MCF 10A (cell line): ENCODE measurements around the gene LSMEM2. TPM values are rescaled to one million over a fixed set of nuclear protein-coding genes. Genes with fewer than 3 reads are reported as not detected.

Experiments
- BruUV-seq: library from RNA; stranded (reverse); fragments of 400-500 nt; replicated peaks from 2 replicates; lab custom pipeline; 2021; lab: Mats Ljungman, UMichigan
- CTCF ChIA-PET: fragments of 300-600 bp; sonication (Branson Sonifier 250); formaldehyde crosslinking; extraction: SDS; loops from one replicate; lab custom pipeline; 2021; ENCODE audit warnings: antibody characterized with exemption, inconsistent platforms; lab: Yijun Ruan, JAX
- POLR2A ChIA-PET: fragments of 300-600, 350-650 bp; sonication (Branson Sonifier 250); formaldehyde crosslinking; extraction: SDS; loops from one replicate; lab custom pipeline; 2020; ENCODE audit warnings: antibody characterized with exemption, inconsistent platforms; lab: Yijun Ruan, JAX
- DNase-seq: peaks from one replicate; pipeline ENCODE4 v3.0.0-alpha.2; 2018; ENCODE audit not compliant: unreplicated experiment
- H3K27ac Mint-ChIP-seq: one replicate; pipeline ENCODE4 v1.8.0; 2022; ENCODE audit warnings: mild to moderate bottlenecking, low read depth, mixed read lengths; ENCODE audit not compliant: unreplicated experiment
- H3K27me3 Mint-ChIP-seq: one replicate; pipeline ENCODE4 v1.8.0; 2022; ENCODE audit warnings: mixed read lengths; ENCODE audit not compliant: insufficient read depth, unreplicated experiment
- H3K36me3 Mint-ChIP-seq: one replicate; pipeline ENCODE4 v1.8.0; 2022; ENCODE audit warnings: mild to moderate bottlenecking, moderate library complexity, mixed read lengths; ENCODE audit not compliant: insufficient read depth, unreplicated experiment
- H3K4me1 Mint-ChIP-seq: one replicate; pipeline ENCODE4 v1.8.0; 2022; ENCODE audit warnings: mixed read lengths; ENCODE audit not compliant: insufficient read depth, unreplicated experiment
- H3K4me3 Mint-ChIP-seq: one replicate; pipeline ENCODE4 v1.8.0; 2022; ENCODE audit warnings: mild to moderate bottlenecking, moderate library complexity, mixed read lengths; ENCODE audit not compliant: unreplicated experiment
- H3K9me3 Mint-ChIP-seq: one replicate; pipeline ENCODE4 v1.8.0; 2022; ENCODE audit warnings: mixed read lengths; ENCODE audit not compliant: unreplicated experiment
- CTCF ChIP-seq: fragments of 200-600 bp; IDR thresholded peaks from one replicate; pipeline ENCODE4 v1.8.0; 2022; ENCODE audit warnings: antibody characterized with exemption, mild to moderate bottlenecking; ENCODE audit not compliant: unreplicated experiment
- intact Hi-C: fragments of 100-400 bp; cut with micrococcal nuclease; formaldehyde crosslinking; loops from 2 replicates; pipeline ENCODE4 v1.14.1; 2022
- total RNA-seq: library from RNA; stranded (reverse); gene quantifications from 2 replicates; pipeline ENCODE4 v1.2.3, GENCODE V29; 2022

The LSMEM2 gene
- total RNA-seq, 1 experiment from 2014 or later: not detected

GRCh38 chr3:50288387-50289007 is 9.6 kb downstream of the LSMEM2 start:
- intact Hi-C loops: no loop called here
- Mint-ChIP-seq H3K27me3 (no peaks in the 10 kb centered on the region), H3K4me1 (peaks cover 14% of the 10 kb centered on the region), H3K4me3 (no peak overlapping the region), H3K27ac (no peak overlapping the region), H3K36me3 (peaks cover 53% of the 10 kb centered on the region), H3K9me3 (no peaks in the 10 kb centered on the region)
- no TSS peak for BruUV-seq
- ChIA-PET CTCF (interaction anchor here (0.6 to 6.2 kb wide), 6 partner anchors 9 to 96 kb away, joined by 3 to 38 read pairs (median 6); partner anchors contain the start of genes GNAT1, HYAL2 and LSMEM2), POLR2A (interaction anchor here (0.7 to 0.8 kb wide), 2 partner anchors 40 to 66 kb away, joined by 3 read pairs; partner anchors contain the start of gene TUSC2)
- no peak for TF ChIP-seq CTCF
- DNase-seq: no peak

DNA sequence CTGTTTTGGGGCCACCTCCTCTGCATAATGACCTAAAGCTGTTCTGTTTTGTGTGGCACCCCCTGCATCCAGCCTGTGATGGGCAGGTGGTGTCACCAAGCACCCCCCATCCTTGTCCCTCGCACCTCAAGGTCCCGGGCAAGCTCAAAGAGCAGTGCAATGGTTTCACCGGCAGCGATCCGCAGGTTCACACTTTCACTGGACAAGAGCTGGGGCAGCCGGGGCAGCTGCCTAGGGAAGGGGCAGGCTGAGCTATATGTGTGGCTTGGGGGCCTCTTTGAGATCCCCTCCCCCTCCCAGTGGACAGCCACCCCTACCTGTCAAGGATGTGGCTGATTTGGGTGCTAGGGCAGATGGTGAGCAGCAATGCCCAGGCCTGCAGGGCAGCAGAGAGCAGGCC is 10.2 kb downstream of the LSMEM2 start:
- TF ChIP-seq CTCF: no peak
- H3K27me3 Mint-ChIP-seq: no peaks in the 10 kb centered on the region
- no peak for DNase-seq
- peaks cover 52% of the 10 kb centered on the region for H3K36me3 Mint-ChIP-seq
- no peak overlapping the region for H3K27ac Mint-ChIP-seq
- intact Hi-C loops: no loop called here
- POLR2A ChIA-PET: interaction anchor here (0.9 kb wide), 1 partner anchor 37 kb away, joined by 3 read pairs; no protein-coding TSS in a partner anchor
- BruUV-seq: no TSS peak
- no peaks in the 10 kb centered on the region for H3K9me3 Mint-ChIP-seq
- H3K4me1 Mint-ChIP-seq: peaks cover 14% of the 10 kb centered on the region
- peak overlapping the region; percentile 16 for H3K4me3 Mint-ChIP-seq
- CTCF ChIA-PET: interaction anchor here (0.6 to 6.2 kb wide), 6 partner anchors 10 to 97 kb away, joined by 3 to 38 read pairs (median 6); partner anchors contain the start of genes GNAT1, HYAL2 and LSMEM2

DNA sequence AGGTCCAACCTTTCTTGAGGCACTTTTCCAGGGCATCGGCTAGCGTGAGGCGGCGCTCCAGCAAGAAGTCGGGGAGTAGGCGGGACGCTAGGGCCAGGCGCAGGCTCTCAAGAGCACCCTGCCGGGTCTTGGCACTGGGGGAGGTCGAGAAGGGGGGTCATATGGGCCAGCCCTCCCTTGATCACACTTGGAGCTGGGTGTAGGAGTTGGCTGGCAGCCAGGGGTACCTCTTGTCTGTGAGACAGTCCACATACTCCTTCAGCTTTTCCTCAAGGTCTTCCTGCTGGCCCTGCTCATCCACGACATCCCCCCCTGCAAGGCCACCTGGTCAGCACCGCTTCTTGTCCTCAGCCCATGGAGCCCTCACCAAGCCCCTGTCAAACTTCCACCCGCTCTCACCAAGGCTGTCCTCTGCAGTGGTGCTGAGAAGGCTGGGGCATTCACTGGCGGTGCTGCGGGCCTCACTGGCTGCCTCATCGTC is 11.3 kb downstream of the LSMEM2 start:
- no TSS peak for BruUV-seq
- CTCF ChIA-PET: interaction anchor here (0.6 to 6.2 kb wide), 5 partner anchors 11 to 426 kb away, joined by 4 to 38 read pairs (median 6); partner anchors contain the start of genes GNAT1, HYAL2 and LSMEM2
- H3K27ac Mint-ChIP-seq: no peak overlapping the region
- H3K27me3 Mint-ChIP-seq: no peaks in the 10 kb centered on the region
- no peak for DNase-seq
- POLR2A ChIA-PET: interaction anchor here (0.9 kb wide), 2 partner anchors 9 to 36 kb away, joined by 3 to 4 read pairs; partner anchors contain the start of genes HYAL3 and NAA80
- H3K4me3 Mint-ChIP-seq: peak overlapping the region; percentile 16
- intact Hi-C loops: no loop called here
- TF ChIP-seq CTCF: no peak
- peaks cover 14% of the 10 kb centered on the region for H3K4me1 Mint-ChIP-seq
- H3K9me3 Mint-ChIP-seq: no peaks in the 10 kb centered on the region
- peaks cover 46% of the 10 kb centered on the region for H3K36me3 Mint-ChIP-seq
